HG02938 (cell line): ENCODE measurements around the gene RCAN3.
"Not testable (repeated sequence)": the region's sequence is repeated elsewhere in the genome, so short reads cannot be mapped to it uniquely, and the experiment has no call there.

Experiments
- ATAC-seq: cut with Tn5 transposase; IDR thresholded peaks from one replicate; pipeline ENCODE4 v1.9.1; 2021; ENCODE audit warnings: mild to moderate bottlenecking, moderate library complexity; ENCODE audit not compliant: unreplicated experiment

Gene RCAN3

GRCh38 chr1:24508911-24509310 lies 6.3 kb downstream of the RCAN3 start:
- ATAC-seq: no peak

DNA sequence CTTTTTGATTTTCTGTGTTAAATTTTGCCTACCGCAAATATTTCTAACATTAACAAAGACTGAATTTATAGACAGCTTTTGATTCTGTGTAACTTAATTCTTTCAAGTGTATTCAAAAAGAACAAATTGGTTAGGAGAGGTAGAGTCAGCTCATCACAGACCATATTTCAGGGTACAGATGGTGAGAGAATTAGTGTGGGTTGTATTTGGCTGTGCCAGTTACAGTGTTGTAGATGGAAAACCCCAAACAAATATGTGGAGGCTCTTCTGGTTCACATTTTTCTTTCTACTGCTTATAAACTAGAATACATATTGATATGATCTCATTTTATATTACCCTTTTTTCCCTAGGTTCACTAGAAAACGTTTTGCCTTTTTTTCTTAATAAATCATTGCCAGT lies 11.1 kb downstream of the RCAN3 start:
- ATAC-seq: no peak

GRCh38 chr1:24514946-24515345 lies 12.3 kb downstream of the RCAN3 start:
- no peak for ATAC-seq

DNA sequence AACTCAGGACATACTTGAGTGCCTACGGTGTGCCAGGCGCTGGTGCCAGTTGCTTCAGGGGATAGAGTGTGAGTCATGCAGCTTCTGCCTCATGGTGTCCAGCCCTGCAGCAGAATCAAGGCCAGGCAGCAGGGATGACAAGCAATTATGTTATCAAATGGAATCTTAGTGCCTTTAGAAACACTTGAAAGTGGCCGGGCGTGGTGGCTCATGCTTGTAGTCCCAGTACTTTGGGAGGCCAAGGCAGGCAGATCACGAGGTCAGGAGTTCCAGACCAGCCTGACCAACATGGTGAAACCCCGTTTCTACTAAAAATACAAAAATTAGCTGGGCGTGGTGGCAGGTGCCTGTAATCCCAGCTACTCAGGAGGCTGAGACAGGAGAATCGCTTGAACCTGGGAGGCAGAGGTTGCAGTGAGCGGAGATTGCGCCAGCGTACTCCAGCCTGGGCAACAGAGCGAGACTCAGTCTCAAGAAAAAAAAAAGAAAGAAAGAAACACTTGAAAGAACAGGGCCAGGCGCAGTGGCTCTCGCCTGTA lies 13.1 kb downstream of the RCAN3 start:
- ATAC-seq: not testable (repeated sequence)

GRCh38 chr1:24516506-24516905 lies 13.9 kb downstream of the RCAN3 start:
- no peak for ATAC-seq

GRCh38 chr1:24517898-24518297 lies 15.3 kb downstream of the RCAN3 start:
- no peak for ATAC-seq

- not testable (repeated sequence) for ATAC-seq
These were observed 17.6 kb downstream of the RCAN3 start for GRCh38 chr1:24520282-24520681.

DNA sequence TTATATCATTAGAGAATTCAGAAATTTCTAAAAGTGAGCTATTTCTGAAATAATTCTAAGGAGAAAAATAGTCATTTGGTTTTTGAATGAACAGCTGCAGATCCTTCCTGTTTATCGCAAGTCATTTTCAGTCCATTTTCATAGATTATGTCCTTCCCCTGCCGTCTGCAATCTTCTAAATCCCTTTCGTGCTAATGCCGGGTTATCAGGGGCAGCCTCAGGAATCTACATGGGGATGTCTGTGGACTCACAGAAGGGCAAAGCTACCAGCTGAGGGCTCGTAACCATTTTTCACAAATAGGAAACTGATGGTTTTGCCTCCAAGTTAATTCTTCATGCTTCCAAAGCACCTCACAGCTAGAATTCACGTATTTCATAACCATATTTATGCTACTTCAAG lies 23.0 kb downstream of the RCAN3 start:
- ATAC-seq: no peak

DNA sequence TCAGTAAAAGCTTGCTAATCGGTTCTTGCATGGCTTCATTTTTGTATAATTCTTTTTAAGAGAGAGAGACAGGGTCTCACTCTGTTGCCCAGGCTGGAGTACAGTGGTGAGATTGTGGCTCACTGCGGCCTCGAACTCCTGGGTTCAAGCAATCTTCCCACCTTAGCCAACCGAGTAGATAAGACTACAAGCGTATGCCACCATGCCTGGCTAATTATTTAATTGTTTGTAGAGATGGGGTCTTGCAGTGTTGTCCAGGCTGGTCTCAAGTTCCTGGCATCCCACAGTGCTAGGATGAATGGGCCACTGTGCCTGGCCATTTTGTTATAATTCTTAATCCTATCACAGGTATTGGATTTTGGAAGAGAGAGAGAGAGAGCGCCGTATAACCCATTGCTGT lies 23.4 kb downstream of the RCAN3 start:
- no peak for ATAC-seq

GRCh38 chr1:24526940-24527542 lies 24.4 kb downstream of the RCAN3 start:
- ATAC-seq: no peak

DNA sequence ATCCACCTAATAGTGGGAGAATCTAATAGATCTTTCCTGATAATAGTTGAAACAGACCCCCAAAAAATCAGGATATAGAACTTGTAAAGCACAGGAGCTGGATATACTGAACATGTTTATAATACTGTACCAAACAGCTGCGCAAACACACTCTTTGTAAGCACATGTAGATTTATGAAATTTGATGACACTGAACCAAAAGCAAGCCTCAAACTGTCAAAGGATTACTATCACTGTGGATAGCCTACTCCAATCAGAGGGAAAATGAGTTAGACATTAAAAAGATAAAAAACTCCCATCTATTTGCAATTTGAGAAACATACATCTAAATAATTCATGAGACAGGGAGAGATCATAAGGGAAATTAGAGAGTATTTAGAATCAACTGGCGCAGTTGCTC lies 26.1 kb downstream of the RCAN3 start:
- no peak for ATAC-seq

- not testable (repeated sequence) for ATAC-seq
These were observed 26.7 kb downstream of the RCAN3 start for GRCh38 chr1:24529292-24529691.

DNA sequence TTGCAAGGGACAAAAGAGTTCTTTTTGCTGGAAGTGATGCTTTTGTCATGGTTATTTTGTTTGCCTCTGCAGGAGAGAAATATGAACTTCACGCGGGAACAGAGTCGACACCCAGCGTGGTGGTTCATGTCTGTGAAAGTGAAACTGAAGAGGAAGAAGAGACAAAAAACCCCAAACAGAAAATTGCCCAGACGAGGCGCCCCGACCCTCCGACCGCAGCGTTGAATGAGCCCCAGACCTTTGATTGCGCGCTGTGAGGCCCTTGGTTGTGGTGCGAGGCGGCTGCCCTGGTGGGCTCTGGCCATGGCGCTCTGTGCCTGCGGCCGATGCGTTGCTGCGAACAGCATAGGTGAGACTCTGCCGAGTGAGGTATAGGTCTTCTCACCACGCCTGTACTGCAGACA lies 32.4 kb downstream of the RCAN3 start:
- ATAC-seq: no peak

DNA sequence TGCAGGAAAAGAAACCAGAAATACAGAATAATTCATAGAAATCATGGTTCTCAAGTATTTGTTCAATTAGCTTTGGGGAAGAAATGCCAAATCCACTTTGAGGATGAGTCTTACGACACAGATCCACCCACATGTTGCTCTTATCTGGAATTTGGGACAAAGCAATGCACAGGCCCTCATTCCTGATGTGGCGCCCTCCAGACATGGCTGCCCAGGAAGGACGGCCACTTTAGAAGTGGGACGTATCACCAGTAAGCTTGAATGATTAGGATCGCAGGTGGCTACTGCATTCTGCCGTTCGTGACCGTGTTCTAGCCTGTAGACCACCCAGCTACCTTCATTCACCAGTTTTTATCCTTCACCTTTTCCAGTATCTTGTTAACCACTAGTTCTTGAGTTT lies 33.1 kb downstream of the RCAN3 start:
- ATAC-seq: no peak

DNA sequence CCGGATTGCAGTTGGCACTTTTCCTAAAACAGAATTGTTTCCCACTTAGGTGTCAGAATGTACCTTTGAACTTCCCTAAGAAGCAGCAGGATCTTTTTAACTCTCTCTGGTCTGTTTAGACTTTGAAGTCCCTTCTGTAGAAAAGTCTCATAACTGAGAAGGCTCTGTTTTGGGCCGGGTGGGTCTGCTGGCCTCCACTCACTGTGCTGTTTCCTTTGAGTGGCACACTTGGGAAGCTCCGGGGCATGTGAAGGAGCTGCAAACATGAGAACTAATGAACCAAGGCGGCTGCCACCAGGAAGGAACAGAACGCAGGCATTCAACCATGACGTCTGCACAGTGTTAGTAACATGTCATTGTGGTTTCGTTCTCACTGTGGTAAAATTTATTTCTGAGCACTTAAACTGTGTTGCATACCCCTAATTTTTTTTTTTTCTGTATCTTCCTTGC lies 33.8 kb downstream of the RCAN3 start:
- ATAC-seq: peak; percentile 60

- no peak for ATAC-seq
These were observed 37.6 kb downstream of the RCAN3 start for GRCh38 chr1:24540051-24540905.

GRCh38 chr1:24540906-24541710 lies 38.5 kb downstream of the RCAN3 start:
- no peak for ATAC-seq

DNA sequence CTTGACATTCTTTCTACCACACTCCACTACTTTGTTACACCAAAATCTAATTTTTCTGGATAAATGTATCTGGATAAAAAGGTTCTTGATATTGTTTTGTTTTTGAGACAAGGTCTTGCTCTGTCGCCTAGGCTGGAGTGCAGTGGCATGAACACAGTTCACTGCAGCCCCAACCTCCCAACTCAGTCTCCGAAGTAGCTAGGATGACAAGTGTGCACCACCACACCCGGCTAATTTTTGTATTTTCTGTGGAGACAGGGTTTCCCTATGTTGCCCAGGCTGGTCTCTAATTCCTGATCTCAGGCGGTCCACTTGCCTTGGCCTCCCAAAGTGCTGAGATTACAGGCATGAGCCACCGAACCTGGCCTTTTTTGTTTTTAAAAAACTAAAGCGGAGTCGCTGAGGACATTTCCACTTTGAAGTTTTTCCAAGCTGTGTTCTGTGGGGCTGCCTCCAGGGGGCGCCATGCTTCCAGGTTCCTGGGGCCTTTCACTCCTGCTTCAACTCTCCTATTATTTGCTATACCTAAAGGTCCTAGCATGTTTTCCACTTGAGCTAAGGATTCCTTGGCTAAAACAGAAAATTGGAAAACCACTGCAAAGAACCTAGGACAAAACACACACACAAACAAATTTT lies 39.2 kb downstream of the RCAN3 start:
- ATAC-seq: no peak

DNA sequence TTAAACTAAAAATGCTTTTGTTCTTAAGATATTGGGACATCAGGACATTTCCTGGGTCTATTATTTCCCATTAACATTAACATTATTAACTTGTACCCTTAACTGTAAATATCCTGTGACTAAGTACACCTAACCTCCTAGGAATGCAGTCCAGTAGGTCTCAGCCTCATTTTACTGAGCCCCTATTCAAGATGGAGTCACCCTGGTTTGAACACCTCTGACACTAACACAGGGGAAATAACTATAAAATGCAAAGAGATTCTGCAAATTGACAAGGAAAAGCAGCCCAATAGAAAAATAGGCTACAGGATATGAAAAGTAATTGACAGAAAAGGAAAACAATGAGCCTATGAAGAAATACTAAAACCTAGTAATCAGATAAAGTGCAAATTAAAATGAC lies 41.6 kb downstream of the RCAN3 start:
- no peak for ATAC-seq

- ATAC-seq: no peak
These were observed 43.0 kb downstream of the RCAN3 start for GRCh38 chr1:24545662-24546061.

- ATAC-seq: no peak
These were observed 44.6 kb downstream of the RCAN3 start for GRCh38 chr1:24547195-24547594.
